GM12878 (cell line): ENCODE measurements around the gene PCSK5.

ENCODE experiments used
- BRCA1 ChIP-seq: IDR thresholded peaks from 2 replicates; pipeline ENCODE4 v1.6.1; 2011; ENCODE audit warnings: low read depth, low read length, improper control_type of control experiment
- CBX5 ChIP-seq: sonication (generic); IDR thresholded peaks from 2 replicates; pipeline ENCODE4 v1.6.1; 2016; ENCODE audit warnings: low read depth, moderate library complexity, mild to moderate bottlenecking, inconsistent platforms
- CEBPB ChIP-seq, 2 experiments: fragments of 150-350 bp in 1 of 2; IDR thresholded peaks; 2 replicates each; pipeline ENCODE4 v1.6.1; 2012 to 2014; ENCODE audit warnings: low read depth in 2 of 2, low read length in 2 of 2, borderline replicate concordance in 1 of 2, inconsistent platforms in 1 of 2
- CTCF ChIP-seq, 3 experiments: IDR thresholded peaks in 2 of 3; conservative IDR thresholded peaks in 1 of 3; 2 replicates each; pipeline ENCODE4 v1.5.1; 2011; ENCODE audit warnings: low read depth in 3 of 3, low read length in 3 of 3, mild to moderate bottlenecking in 3 of 3, control low read depth in 2 of 3, moderate library complexity in 2 of 3, inconsistent platforms in 1 of 3, mixed read lengths in 1 of 3; ENCODE audit not compliant: control insufficient read depth in 2 of 3, insufficient read depth in 1 of 3; ENCODE audit errors: extremely low read depth in 1 of 3
- EP300 ChIP-seq, 2 experiments: fragments of 150-350 bp in 1 of 2; IDR thresholded peaks; 2 replicates each; pipeline ENCODE4 v1.6.1; 2011 to 2012; ENCODE audit warnings: low read depth in 2 of 2, low read length in 2 of 2, borderline replicate concordance in 1 of 2, improper control_type of control experiment in 1 of 2, inconsistent platforms in 1 of 2; ENCODE audit not compliant: control insufficient read depth in 1 of 2
- EZH2 ChIP-seq: IDR thresholded peaks from 2 replicates; pipeline ENCODE4 v1.6.1; 2012; ENCODE audit warnings: low read depth, mild to moderate bottlenecking, control low read depth, inconsistent platforms, low read length, borderline replicate concordance; ENCODE audit not compliant: control insufficient read depth
- GABPA ChIP-seq: IDR thresholded peaks from 2 replicates; pipeline ENCODE4 v1.6.1; 2014; ENCODE audit warnings: antibody characterized with exemption, low read depth, mild to moderate bottlenecking, inconsistent platforms
- HCFC1 ChIP-seq: fragments of 150-350 bp; IDR thresholded peaks from 2 replicates; pipeline ENCODE4 v1.6.1; 2014; ENCODE audit warnings: low read length
- IRF3 ChIP-seq: fragments of 450-650 bp; IDR thresholded peaks from 2 replicates; pipeline ENCODE4 v1.6.1; 2014; ENCODE audit warnings: mild to moderate bottlenecking
- POLR2A ChIP-seq: IDR thresholded peaks from 2 replicates; pipeline ENCODE4 v1.6.1; 2011; ENCODE audit warnings: low read depth, mild to moderate bottlenecking, low read length
- POLR2AphosphoS5 ChIP-seq: IDR thresholded peaks from 2 replicates; pipeline ENCODE4 v1.6.1; 2011; ENCODE audit warnings: mild to moderate bottlenecking, low read length, inconsistent platforms
- SREBF2 ChIP-seq: IDR thresholded peaks from 2 replicates; pipeline ENCODE4 v1.6.1; 2012; ENCODE audit warnings: mild to moderate bottlenecking, low read length

DNA sequence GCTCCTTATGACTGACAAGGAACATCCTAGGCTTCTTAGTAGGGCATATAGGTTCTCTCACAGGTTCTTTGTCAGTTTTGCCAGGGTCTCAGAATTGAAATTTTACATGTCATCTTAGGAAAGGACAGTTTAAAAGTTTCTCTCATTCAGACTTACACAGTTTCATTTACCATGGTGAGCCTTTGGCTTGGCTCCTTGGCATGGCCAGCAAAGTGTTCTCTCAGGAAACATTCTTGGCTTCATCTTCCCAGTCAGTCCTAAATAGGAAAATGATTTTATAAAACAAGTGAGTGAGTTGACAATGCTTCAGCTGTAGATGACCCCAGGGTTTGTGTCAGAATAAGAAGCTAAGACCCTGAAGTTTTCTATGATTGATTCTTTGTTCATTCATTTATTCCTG is 191.6 kb downstream of the PCSK5 start:
- TF ChIP-seq EZH2 = no peak
- TF ChIP-seq CTCF (IDR thresholded peaks at IDR 0.05 in 2 of 3, conservative IDR thresholded peaks at IDR 0.05 in 1 of 3; ENCODE audit: control insufficient read depth in 2 of 3, extremely low read depth in 1 of 3, insufficient read depth in 1 of 3, low read depth in 3 of 3, low read length in 3 of 3) = no peak
- TF ChIP-seq IRF3 = no peak
- TF ChIP-seq POLR2A = no peak
- TF ChIP-seq EP300 (IDR thresholded peaks at IDR 0.05; ENCODE audit: borderline replicate concordance in 1 of 2, control insufficient read depth in 1 of 2, low read depth in 2 of 2, low read length in 2 of 2) = no peak
- no peak for TF ChIP-seq CEBPB (IDR thresholded peaks at IDR 0.05; ENCODE audit: borderline replicate concordance in 1 of 2, low read depth in 2 of 2, low read length in 2 of 2)
- no peak for TF ChIP-seq BRCA1
- TF ChIP-seq POLR2AphosphoS5 = no peak
- TF ChIP-seq SREBF2 = no peak
- no peak for TF ChIP-seq GABPA
- TF ChIP-seq CBX5 = no peak
- TF ChIP-seq HCFC1 = no peak
